MG63 (cell line): ENCODE data around the gene BATF3. TPM values are rescaled to one million over a fixed set of nuclear protein-coding genes. Genes with fewer than 3 reads are reported as not detected.
"Not testable (repeated sequence)": the region's sequence is repeated elsewhere in the genome, so short reads cannot be mapped to it uniquely, and the experiment has no call there.

Experiments used
- DNase-seq: peaks from one replicate; pipeline ENCODE4 v3.0.0-alpha.2; 2020
- H3K27me3 ChIP-seq: fragments of 250-450 bp; sonication (Bioruptor Pico); 2 replicates; pipeline ENCODE4 v1.5.1; 2020; ENCODE audit warnings: mild to moderate bottlenecking, moderate library complexity
- H3K36me3 ChIP-seq: fragments of 250-450 bp; sonication (Bioruptor Pico); 2 replicates; pipeline ENCODE4 v1.5.1; 2020; ENCODE audit warnings: mild to moderate bottlenecking, moderate library complexity
- H3K4me3 ChIP-seq: fragments of 250-450 bp; sonication (Bioruptor Pico); 2 replicates; pipeline ENCODE4 v1.5.1; 2020; ENCODE audit warnings: mild to moderate bottlenecking, moderate library complexity
- H3K9me3 ChIP-seq: fragments of 250-450 bp; sonication (Bioruptor Pico); 2 replicates; pipeline ENCODE4 v1.5.1; 2020; ENCODE audit warnings: mild to moderate bottlenecking, moderate library complexity
- total RNA-seq: library from RNA; depleted of rRNA; stranded (reverse); fragments of >200 nt; shearing (Covaris generic); gene quantifications from 2 replicates; pipeline ENCODE4 v1.2.3, GENCODE V29; 2014; ENCODE audit warnings: low replicate concordance

The BATF3 gene
- total RNA-seq, 1 experiment from 2014 or later: 2.3 TPM

GRCh38 chr1:212674872-212675271 is 24.8 kb downstream of the BATF3 start:
- Histone ChIP-seq H3K36me3 (no peaks in the 10 kb centered on the region), H3K9me3 (no peaks in the 10 kb centered on the region), H3K4me3 (no peak overlapping the region), H3K27me3 (peaks cover 4% of the 10 kb centered on the region; the same call in 1 of the 2 replicates)
- no peak for DNase-seq

- peak; percentile 86 for DNase-seq
- Histone ChIP-seq H3K9me3 (no peaks in the 10 kb centered on the region), H3K27me3 (peaks cover 4% of the 10 kb centered on the region; the same call in 1 of the 2 replicates), H3K4me3 (no peak overlapping the region; the same call in 1 of the 2 replicates), H3K36me3 (no peaks in the 10 kb centered on the region)
Observed at GRCh38 chr1:212671342-212672031, 28.2 kb downstream of the BATF3 start.

DNA sequence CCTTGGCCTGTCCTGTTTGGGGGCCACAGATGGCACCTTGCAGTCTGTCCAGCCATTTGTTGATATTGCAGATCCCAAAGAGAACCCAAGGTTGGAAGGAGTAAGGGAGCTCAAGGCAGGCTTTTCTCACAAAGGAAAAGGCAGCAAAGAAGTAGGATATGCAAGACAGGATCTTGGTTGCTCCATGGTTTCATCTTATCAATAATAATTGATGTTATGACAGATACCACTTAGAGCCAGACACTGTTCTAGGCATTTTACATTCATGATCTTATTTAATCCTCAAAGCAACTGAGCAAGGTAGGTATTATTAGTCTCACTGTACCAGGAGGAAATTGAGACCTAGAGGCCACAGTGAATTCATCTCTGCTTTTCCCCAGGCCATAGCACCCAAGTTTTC is 28.8 kb downstream of the BATF3 start:
- H3K9me3 ChIP-seq: no peaks in the 10 kb centered on the region
- DNase-seq: no peak
- H3K36me3 ChIP-seq: no peaks in the 10 kb centered on the region
- H3K4me3 ChIP-seq: no peak overlapping the region; the same call in 1 of the 2 replicates
- H3K27me3 ChIP-seq: peaks cover under 1% of the 10 kb centered on the region; the same call in 1 of the 2 replicates

DNA sequence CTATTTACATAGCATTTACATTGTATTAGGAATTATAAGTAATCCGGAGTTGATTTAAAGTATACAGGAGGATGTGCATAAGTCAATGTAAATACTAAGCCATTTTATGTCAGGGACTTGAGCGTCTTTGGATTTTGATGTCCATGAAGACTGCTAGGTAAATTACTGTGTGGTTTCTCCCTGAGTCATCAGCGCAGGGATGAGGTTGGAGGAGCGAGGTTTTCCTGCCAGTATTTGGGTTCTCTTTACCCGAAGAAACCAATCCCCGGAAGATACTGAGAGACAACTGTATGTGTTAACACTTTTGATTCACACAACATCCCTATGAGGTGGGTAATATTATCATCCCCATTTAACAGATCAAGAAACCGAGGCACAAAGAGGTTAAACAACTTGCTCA is 29.3 kb downstream of the BATF3 start:
- H3K9me3 ChIP-seq: no peaks in the 10 kb centered on the region
- no peak for DNase-seq
- H3K36me3 ChIP-seq: no peaks in the 10 kb centered on the region
- no peaks in the 10 kb centered on the region for H3K27me3 ChIP-seq
- no peak overlapping the region for H3K4me3 ChIP-seq

- Histone ChIP-seq H3K4me3 (no peak overlapping the region), H3K27me3 (no peaks in the 10 kb centered on the region), H3K9me3 (no peaks in the 10 kb centered on the region), H3K36me3 (no peaks in the 10 kb centered on the region)
- no peak for DNase-seq
Observed at GRCh38 chr1:212669600-212669999, 30.0 kb downstream of the BATF3 start.

GRCh38 chr1:212669102-212669501 is 30.5 kb downstream of the BATF3 start:
- Histone ChIP-seq H3K27me3 (no peaks in the 10 kb centered on the region), H3K9me3 (no peaks in the 10 kb centered on the region), H3K36me3 (no peaks in the 10 kb centered on the region), H3K4me3 (no peak overlapping the region)
- DNase-seq: no peak

- no peak overlapping the region for H3K4me3 ChIP-seq
- no peak for DNase-seq
- H3K27me3 ChIP-seq: no peaks in the 10 kb centered on the region
Observed at GRCh38 chr1:212668477-212668876, 31.2 kb downstream of the BATF3 start.

DNA sequence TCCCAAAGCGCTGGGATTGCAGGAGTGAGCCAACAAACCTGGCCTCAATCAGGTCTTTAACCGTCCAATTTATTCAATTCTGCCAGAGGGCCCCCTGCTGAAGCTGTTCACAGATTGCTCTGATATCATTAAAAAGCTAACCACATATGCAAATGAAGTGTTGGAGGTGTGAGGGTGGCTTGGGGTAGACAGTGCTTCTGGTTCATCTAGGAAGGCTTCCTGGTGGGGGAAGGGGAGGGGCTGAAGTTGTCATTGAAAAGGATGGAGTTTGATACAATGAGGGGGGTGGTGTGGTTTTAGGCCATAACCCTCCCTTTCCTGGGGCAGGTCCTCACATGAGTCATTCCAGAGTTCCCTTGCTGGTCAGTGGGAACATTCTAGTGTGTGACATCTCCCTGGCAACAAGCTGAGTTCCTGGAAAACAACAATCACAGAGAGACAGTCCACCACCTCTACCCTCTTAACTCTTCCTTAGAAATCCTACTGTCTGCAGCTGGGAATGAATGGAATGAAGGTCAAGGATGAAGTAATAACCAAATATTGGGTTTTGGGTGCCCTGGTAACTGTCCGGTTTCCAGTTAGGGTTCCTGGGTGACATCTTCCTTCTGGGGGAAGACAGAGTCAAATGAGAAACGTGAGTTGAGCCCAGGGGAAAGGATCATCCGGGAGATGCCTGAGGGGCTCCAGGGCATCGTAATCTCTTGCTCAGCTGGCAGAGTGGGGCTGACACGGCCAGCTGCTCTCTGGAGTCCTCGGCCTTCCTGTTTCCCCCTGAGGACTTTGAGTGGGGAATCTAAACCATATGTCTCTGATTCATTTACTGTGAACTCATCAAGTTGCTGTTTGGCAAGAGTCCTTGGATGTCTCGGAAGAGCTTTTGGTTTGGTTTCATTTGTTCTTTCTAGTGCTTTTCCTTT is 32.2 kb downstream of the BATF3 start:
- Histone ChIP-seq H3K9me3 (no peaks in the 10 kb centered on the region), H3K36me3 (no peaks in the 10 kb centered on the region), H3K27me3 (no peaks in the 10 kb centered on the region), H3K4me3 (peak overlapping the region; percentile 18)
- peak; percentile 79 for DNase-seq

More at GRCh38 chr1:212668477-212668876, 31.2 kb downstream of the BATF3 start:
- Histone ChIP-seq H3K9me3 (no peaks in the 10 kb centered on the region), H3K36me3 (no peaks in the 10 kb centered on the region)

DNA sequence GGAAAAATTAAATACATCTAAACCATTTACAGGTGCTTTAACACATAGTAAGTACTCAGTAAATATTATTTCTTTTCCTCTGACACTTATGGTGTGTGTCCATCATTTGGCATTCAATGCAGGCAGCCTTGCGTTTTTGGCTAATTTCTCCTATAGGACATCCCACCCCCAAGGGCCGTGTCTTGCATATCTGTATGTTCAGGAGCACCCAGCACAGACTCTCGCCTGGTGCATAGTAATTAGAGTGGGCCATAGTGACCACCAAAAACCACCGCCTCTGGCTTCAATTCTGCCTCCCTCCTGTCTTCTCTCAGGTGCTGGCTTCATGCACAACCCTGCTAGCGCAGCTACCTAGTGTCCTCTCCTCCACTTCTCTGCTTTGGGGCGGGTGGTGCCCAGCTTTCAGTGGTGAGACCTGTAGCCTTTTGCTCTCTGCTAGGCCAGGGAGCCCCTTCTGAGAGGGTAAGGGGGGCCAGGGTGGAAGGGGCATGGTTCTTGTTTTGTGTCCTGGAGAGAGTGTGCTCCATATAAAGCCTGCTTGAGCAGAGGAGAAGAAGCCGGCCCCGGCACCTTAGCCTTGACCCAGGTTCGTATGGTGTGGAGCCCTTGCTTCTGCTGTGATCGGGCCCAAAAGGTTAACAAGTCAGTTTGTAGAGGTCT is 33.4 kb downstream of the BATF3 start:
- Histone ChIP-seq H3K4me3 (no peak overlapping the region), H3K9me3 (no peaks in the 10 kb centered on the region), H3K36me3 (no peaks in the 10 kb centered on the region), H3K27me3 (peaks cover 8% of the 10 kb centered on the region)
- DNase-seq: no peak

DNA sequence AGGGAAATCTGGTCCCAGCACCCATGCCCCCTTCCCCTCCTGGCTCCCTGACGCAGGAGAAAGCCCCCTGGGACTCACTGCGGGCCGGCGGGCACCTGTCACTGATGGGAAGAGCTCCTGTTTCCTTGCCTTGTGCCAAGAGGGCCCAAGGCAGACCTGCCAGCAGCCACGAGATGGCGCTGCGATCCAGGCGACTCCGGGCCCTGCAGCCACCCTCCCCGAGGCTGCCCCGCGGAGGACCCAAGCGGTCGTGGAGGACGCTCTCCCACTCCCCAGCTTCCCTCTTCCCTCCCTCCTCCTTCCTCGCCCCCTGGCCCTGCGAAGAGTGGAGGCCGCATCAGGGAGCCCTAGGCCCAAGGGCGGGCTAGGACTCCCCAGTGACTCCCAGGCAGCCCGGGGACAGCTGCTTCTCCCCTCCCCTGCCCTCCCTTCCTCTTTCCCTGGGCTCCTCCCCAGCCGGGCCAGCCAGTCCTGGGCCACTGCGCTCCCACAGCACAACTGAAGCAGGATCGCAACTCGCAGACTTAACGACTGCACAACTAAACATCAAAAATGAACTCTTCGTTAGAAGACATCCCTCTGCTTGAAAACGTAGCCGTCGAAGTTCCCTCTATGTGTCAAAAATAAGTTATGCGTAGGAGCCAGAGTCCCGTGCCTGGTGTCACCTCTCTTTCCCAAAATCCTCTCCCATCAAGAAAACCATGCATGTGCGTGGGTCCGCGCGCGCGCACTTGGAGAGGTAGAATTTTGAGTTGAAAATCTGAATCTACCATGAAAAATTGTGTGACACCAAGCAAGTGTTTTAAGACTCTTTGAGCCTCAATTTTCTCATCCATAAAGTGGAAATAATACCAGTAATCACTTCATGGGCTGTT is 34.2 kb downstream of the BATF3 start:
- peak; percentile 77 for DNase-seq
- H3K27me3 ChIP-seq: peaks cover 8% of the 10 kb centered on the region
- H3K4me3 ChIP-seq: peak overlapping the region; percentile 56
- no peaks in the 10 kb centered on the region for H3K36me3 ChIP-seq
- H3K9me3 ChIP-seq: no peaks in the 10 kb centered on the region

DNA sequence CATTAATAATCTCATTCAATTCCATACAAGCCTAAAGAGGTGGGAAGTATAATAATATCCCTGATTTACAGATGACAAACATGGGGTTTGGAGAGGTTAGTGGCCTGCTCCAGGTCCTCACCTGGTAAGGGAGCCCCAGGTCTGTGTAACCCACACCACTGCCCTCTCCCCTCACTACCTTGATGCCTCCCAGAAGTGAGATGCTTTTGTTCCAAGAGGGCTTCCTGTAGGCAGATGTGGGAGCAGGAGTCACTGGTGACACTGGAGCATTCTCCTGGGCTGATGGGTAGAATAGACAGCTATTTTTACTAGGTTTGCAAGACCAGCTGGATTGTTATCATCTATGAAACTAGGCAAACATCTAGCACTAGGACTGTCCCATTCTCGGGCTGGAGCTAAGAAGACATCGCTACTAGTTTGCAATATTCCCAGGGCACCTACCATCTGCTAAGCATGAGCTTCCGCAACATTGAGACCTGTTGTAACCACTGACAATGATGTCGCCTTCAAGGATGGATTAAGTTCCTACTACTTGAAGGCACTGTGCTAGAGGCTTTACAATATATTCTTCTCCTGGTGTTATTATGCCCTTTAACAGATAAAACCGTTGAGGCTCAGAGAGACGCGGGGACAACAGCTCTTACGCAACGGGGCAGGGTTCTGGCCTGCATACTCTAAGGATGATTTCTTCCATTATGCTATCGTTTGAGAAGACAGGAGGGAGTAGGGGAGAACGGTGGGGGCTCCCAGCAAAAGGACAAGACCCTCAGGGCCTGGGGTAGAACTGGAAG is 35.0 kb downstream of the BATF3 start:
- Histone ChIP-seq H3K4me3 (no peak overlapping the region), H3K27me3 (peaks cover 12% of the 10 kb centered on the region), H3K9me3 (no peaks in the 10 kb centered on the region; the same call in 1 of the 2 replicates), H3K36me3 (no peaks in the 10 kb centered on the region)
- DNase-seq: no peak

DNA sequence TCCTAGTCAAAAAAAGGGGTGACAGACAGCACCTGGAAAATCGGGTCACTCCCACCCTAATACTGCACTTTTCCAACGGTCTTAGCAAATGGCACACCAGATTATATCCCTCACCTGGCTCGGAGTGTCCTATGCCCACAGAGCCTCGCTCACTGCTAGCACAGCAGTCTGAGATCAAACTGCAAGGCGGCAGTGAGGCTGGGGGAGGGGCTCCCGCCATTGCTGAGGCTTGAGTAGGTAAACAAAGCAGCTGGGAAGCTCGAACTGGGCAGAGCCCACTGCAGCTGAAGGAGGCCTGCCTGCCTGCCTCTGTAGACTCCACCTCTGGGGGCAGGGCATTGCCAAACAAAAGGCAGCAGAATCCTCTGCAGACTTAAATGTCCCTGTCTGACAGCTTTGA is 41.4 kb downstream of the BATF3 start:
- DNase-seq, H3K9me3 ChIP-seq, H3K36me3 ChIP-seq, H3K4me3 ChIP-seq: not testable (repeated sequence)
- peaks cover 18% of the 10 kb centered on the region for H3K27me3 ChIP-seq

GRCh38 chr1:212656730-212657129 is 42.9 kb downstream of the BATF3 start:
- Histone ChIP-seq H3K9me3 (no peaks in the 10 kb centered on the region; the same call in 1 of the 2 replicates), H3K27me3 (peaks cover 12% of the 10 kb centered on the region), H3K4me3 (no peak overlapping the region), H3K36me3 (no peaks in the 10 kb centered on the region)
- no peak for DNase-seq

GRCh38 chr1:212655668-212656440 is 43.8 kb downstream of the BATF3 start:
- peak; percentile 69 for DNase-seq
- H3K9me3 ChIP-seq: no peaks in the 10 kb centered on the region; the same call in 1 of the 2 replicates
- peaks cover 10% of the 10 kb centered on the region for H3K27me3 ChIP-seq
- H3K4me3 ChIP-seq: no peak overlapping the region
- H3K36me3 ChIP-seq: no peaks in the 10 kb centered on the region

GRCh38 chr1:212652609-212653008 is 47.0 kb downstream of the BATF3 start:
- no peaks in the 10 kb centered on the region for H3K36me3 ChIP-seq
- no peak overlapping the region for H3K4me3 ChIP-seq
- DNase-seq: no peak
- peaks cover 3% of the 10 kb centered on the region; the same call in 1 of the 2 replicates for H3K27me3 ChIP-seq
- no peaks in the 10 kb centered on the region for H3K9me3 ChIP-seq
